HG03280 (cell line): ENCODE data around the gene DET1.
"Not testable (repeated sequence)": the region's sequence is repeated elsewhere in the genome, so short reads cannot be mapped to it uniquely, and the experiment has no call there.

ENCODE experiments used
- ATAC-seq: cut with Tn5 transposase; IDR thresholded peaks from one replicate; pipeline ENCODE4 v1.9.1; 2021; ENCODE audit warnings: mild to moderate bottlenecking, moderate library complexity; ENCODE audit not compliant: unreplicated experiment

The DET1 gene

DNA sequence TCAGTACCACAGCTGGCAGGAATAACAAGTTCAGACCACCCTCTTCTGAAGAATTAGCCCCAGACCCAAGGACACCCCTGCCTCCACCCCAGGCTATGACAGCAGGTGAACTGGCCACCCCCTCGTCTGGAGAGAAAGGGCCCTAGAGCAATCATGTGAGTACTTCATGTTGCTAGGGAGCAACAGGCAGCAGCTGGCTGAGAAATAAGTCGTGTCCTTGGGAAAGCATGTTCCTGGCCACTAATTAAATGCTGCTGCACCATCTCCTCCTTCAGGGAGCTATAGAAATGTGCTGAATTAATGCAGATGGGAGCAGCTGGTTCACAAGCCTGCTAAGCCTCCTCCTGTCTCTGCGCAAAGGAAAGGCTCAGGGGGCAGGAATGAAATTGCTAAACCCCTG lies 47.5 kb downstream of the DET1 start:
- ATAC-seq = no peak

DNA sequence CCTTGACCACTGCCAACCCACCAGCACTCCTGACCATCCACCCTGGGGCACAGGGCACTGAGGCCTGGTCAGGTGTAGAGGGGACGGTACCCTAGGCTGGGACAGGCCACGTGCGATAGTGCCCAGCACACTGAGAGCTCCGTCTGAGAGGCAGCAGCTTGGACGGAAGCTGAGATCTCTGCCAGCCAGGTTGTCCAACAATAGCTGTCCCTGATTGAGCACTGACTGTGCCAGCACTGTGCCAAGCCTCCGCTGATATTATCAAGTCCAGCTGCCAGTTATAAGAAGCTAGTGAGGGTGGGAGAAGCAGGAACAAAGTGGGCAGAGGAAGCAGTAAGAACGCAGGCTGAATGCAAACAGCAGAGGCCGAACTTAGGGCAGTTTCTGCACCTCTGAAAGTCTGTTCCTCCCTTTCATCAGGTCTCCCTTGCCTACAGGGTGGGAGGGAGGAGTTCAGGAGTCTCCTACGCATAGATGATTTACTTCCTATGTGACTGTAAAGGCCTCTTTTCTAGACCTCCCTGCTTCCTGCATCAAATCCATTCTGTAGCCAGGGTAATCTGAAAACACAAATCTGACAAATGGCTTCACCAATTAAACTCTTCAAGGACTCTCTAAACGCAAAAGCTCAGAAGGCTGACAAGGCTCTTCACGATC lies 49.2 kb downstream of the DET1 start:
- no peak for ATAC-seq

DNA sequence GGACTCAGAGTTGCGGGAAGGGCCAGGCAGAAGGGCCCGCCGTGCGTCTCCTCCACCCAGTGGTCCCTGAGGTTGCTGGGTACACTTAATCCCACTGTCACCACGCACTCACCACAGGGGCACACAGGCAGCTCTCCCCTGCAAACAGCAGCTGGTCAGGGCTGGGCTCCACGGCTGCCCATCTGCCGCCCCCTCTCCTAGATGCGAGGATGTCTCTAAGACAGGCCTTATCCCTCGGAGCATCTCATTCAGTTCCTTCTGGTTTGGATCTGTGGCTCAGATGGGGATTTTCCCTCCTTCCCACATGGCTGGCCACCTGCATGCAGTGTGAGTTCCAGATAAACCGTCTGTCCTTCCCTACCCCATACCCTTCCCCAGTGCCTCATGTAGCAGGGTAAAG lies 52.6 kb downstream of the DET1 start:
- no peak for ATAC-seq

DNA sequence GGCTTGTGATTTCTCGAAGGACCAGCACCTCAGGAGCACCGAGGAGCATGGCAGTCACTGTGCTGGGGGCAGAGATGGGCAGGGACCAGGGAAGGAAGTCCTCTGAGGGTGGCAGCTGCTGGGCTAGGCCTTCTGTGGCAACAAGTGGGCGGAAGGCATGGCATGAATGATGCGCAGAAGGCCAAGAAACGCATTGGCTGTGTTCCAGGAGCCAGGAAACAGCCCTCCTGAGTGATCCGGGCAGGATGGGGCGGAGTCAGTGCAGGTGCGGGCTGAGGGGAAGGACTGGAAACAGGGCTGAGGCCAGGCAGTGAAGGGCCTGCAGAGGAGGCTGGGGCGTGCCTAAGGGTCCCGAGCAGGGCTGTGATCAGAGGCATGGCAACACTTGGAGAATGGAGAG lies 55.3 kb downstream of the DET1 start:
- ATAC-seq = no peak

DNA sequence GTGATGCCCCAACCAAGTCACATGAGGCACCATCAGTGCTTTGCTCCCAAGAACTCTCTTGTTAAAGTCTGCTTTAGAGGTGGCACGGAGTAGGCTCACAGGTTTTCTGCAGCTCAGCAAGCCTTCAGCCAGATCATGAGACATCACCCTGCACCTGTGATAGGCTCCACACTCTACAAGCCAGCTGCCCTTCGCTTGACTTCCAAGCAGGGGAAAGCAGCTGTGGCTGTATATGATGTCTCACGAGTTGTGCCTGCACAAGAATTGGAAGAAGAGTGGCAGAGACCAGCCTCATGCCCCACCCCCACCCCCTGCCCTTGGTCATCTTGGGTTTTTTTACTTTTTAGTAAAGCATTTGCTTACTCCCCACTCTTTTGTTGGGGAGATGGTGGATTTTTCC lies 56.4 kb downstream of the DET1 start:
- ATAC-seq = no peak

DNA sequence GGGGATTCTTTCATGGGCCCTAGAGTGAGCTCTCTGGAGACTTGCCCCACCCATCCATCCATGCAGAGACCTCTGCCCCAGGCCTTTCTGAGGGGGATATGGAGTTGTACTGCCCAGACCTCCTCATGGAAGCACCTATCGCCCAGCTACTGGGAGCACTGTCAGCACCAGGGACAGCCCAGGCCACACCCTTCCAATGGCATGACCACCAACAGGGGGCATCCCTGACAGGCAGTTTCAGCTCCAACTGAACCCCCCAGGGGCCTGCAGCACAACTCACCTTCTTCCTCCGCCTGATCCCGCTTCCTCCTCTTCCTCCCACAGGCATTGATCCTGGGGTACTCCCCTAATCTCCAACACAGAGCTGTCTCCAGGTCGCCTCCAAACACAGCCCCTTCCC lies 57.2 kb downstream of the DET1 start:
- ATAC-seq = no peak

DNA sequence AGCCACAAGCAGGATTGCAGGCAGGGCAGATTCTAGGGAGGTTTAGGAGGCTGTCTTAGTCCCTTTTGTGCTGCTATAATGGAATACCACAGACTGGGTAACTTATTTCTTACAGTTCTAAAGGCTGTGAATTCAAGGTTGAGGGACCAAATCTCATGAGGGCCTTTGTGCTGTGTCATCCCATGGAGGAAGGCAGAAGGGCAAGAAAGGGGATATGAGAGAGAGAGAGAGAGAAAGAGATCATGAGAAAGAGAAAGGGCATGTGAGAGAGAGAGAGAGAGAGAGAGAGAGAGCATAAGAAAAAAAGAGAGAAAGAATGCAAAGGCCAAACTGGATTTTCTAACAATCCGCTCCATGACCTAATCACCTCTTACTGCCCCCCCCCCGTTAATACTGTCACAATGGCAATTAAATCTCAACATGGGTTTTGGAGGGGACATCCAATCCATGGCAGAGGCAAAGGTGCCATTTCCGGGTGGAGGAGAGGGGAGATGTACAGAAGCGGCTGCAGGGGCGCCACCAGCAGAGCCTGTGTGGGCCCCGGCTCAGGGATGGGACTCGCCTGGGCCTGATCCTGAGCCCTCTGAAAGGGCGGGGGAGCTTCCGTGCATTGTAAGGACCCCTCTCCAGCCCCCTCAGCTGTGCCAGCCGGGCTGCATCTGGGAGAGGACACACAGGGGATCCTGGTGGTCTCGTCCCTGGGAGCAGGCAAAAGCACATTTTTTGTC lies 58.5 kb downstream of the DET1 start:
- ATAC-seq = no peak

DNA sequence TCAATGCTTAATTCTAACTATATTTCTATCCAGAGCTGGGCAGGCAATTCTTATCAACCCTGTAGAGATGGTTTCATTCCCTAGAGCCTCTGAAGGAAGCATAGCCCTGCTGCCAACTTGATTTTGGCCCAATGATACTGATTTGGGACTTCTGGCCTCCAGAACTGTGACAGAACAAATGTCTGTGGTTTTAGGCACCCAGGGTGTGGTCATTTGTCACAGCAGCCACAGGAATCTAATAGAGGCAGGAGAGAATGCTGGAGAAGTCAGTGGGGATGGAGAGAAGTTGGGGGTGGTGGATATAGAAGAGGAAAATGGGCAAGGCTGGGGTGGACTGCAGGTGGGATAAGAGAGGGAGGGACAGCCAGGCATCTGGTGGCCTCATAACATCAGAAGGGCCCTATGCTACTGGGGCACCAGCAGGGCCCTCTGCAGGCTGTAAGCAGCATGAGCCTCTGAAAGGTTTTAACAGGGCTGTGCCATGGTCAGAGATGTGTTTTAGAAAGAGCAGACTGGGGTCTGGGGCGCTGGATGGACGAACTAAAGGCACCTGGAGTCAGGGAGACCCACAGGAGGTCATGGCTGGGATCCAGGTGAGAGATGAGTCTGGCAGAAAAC lies 59.2 kb downstream of the DET1 start:
- ATAC-seq = no peak

DNA sequence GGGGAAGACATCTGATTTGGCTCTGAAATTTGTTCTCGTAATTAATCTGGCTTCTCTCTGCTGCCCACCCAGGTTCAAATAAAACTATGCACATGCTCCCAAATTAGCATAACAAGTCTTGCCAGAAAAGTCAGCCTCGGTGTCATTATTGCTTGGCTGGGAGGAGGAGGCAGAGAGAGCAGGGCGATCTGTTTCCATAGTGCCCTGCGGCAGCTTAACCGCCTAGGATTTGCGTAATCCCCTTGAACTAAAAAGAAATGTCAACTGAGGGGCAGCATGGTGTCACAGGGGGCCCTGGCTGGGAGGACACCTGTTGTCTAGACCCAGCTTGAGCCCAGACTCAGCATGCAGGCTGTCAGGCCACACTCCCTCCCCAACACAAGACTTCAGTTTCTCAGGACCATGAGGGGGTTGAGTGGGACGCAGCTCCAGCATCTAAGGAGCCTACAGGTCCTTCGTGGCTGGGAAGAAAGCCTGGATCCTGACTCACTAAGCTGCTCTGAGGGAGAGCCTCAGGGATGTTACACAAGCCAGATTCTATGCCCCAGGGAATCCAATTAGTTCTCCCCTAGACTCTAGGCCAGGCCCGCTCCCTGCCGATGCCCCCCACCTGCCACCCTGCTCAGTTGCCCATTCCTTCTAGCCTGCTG lies 61.7 kb downstream of the DET1 start:
- ATAC-seq = no peak

DNA sequence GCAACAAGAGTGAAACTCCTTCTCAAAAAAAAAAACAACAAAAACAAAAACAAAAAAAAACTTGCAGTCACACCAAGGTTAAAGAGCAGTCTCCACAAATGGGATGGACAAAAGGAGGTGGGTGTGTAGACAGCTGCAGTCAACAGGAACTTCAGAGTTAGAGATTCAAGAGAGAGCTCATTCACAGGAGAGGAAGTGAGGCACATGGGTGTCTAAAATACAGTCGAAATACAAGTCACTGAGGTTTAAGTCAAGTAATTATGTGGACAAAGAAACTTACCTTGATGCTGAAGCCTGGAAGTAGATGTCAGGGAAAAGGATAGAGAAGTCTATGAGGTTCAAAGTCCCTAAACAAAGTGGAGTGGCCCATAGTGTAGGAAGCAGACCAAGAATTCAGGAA lies 64.2 kb downstream of the DET1 start:
- ATAC-seq = no peak

DNA sequence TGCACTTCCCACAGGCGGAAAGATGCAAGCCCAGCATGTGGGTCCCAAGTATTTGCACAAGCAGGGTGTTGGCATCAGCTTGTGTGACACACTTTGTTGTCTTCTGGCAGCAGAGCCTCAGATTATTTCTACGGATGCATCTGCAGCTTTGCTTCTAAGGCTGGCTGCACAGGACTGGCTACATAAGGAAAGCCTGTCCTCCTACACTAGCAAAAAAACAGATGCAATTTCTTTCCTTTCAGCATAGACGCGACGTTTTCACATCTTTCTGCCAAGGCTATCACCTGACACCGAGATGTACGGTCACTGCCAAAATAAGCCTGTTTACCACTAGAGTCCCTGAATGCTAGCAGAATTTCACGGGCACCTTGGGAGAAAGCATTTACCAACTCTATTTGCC lies 65.5 kb downstream of the DET1 start:
- no peak for ATAC-seq

DNA sequence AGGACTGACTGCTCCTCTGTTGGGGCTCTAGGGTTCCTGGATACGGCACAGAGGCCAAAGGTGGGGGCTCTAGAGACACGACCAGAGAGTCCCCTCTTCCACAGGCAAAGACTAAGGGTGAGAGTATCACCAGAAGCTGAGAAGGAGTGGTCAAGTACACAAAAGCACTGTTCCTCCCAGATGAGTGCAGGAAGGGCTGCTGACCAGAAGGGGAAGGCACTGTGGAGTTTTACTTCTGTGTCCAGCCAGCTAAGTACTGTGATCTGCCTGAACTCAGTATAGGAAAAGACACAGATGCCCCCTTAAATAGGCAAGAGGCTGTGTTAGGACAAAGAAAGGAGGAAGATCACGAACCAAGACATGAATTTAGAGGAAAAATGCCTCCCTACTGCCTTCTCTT lies 67.3 kb downstream of the DET1 start:
- no peak for ATAC-seq

DNA sequence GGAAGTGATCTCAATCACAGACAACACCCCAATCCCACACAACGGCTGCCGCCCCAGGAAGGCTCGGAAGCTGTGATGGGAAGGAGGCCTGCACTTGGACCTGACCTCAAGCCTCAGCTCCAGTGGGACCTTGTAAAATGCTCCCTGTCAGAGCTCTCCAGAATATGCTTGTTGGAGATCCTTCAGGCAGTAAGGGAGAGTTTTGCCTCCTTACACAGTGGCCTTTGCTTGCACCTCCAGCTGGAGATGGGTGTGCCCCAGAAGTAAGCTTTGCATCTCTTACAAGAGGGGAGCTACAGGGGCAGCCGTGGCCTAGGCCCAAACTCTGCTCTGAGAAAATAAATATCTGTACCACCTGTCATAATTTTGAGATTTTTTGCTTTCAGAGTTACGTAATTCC lies 68.6 kb downstream of the DET1 start:
- ATAC-seq = no peak

DNA sequence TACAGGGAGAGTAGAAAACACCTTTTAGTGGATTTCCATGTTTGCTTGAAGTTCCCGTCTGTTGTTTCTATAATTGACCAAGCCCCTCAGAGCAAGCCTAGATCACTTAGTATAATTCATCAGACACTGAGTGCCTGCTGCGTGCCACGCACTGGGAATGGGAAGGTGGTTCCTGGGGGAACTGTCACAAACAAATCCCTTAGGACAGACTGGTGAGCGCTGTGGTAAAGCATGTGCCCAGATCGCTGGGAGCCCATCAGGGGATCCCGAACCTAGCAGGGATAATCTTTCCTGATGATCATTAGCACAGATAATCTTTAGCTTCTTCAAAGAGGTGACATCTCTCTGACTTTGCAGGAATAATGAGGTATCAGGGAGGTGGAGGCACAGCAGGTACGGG lies 69.4 kb downstream of the DET1 start:
- ATAC-seq = no peak

DNA sequence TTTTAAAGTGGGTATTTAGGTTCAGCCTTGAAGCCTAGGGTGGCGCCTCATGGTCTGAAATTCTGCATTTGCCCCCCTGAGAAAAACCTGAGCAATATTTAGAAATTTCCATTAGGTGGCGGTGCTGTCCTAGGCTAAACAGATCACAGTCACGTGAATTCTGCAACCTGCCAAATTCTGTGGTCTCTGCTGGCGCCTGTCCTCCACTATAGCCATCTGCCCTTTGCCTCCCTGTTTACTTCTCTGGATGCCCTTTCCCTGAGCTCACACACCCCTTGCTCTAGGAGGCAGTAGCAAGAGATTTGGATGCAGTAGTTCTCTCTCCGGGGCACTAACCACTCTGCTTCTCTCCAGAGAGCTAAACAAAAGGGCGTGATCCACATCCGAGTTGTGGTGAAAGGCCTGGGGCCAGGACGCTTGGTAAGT lies 69.8 kb downstream of the DET1 start:
- no peak for ATAC-seq

DNA sequence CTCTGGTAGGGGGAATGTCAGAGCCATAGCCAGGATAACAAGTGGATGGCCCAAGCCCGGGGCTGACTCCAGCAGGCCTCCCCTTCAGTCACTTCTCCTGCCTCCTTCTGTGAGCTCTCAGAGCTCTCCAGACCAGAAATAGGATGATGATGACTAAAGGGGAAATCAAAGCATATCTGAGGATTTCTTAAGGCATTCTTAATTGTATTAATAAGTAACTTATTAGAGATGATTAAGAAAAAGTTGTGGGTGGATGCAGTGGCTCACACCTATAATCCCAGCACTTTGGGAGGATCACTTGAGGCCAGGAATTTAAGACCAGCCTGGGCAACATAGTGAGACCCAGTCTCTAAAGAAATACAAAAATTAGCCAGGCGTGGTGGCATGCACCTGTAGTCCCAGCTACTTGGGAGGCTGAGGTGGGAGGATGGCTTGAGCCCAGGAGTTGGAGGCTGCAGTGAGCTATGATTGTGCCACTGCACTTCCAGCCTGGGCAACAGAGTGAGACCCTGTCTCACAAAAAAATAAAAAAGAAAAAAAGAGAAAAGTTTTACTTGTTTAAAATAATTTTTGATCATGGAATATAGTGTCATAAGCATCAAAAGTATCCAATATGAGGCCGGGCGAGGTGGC lies 72.7 kb downstream of the DET1 start:
- ATAC-seq = not testable (repeated sequence)

DNA sequence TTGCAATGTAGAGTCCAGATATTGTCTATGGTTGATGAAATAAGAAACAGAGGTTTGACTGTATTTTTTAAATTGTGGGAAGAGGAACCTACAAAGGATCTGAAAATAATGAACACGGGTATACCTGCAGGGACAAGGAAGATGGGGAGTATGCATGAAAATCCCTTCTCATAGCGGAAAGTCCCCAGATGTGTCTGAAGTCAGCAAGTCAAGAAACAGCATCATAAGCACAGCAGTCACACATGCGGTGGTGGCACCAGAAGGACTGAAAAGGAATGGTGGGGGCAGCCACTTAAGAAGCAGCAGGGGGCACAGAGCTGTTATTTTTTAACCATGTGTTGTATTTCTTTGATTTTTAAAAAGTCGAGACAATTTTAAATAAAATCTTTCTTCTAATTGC lies 74.3 kb downstream of the DET1 start:
- ATAC-seq = no peak

DNA sequence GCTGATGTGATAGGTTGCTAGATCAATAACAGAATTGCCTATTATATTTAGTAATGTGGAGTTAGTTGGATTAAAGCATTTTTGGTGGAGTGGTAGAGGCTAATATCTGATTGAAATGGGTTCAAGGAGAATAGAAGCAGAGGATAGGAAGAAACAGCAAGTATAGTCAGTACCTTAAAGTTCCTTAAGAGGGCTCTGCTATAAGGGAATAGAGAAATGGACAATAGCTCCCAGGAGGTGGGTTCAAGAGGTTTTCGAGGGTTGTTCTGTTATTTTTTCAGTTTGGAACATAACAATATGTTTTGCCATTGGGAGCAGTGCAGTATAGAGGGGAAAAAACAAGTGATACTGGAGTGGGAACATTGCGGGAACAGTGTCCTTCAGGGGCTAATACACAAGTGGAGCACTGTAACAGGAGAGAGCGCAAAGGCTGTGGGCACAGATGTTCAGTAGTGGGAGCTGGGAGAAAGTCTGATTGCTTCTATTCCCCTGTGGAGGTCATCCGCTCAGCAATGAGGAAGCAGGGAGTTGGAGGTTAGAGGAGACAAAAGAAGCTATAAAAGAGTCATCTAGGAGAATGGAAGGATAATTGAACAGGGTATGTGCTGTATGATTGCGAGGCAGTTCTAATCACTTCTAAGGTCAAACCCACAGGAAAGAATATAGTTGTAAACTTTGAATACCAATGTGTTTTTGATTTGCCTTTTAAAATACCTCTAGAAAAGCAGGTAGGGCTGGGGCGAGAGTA lies 75.7 kb downstream of the DET1 start:
- no peak for ATAC-seq

DNA sequence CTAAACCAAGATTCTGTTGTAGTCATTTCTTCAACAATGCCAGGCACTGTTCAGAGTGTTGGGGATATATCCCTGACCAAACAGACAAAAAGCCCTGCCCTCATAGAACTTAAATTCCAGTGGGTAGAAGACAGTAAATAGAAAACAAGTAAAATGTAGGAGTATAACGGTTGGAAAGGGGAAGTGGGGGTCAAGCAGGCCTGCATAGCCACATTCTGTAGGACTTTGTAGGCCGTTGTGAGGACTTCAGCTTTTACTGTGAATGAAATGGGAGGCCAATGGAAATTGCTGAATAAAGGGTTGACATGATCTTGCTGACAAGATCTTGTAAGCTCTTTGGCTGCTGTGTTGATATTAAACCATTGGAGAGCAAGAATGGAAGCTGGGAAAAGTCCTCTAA lies 77.2 kb downstream of the DET1 start:
- ATAC-seq = no peak

DNA sequence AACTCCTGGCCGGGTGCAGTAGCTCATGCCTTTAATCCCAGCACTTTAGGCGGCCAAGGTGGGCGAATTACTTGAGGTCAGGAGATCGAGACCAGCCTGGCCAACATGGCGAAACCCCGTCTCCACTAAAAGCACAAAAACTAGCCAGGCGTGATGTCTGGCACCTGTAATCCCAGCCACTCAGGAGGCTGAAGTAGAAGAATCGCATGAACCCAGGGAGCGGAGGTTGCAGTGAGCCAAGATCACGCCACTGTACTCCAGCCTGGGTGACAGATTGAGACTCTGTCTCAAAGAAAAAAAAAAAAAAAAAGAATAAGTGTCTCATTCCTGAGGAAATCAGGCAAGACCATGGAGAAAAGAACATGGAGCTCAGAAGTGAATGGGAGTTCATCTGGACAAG lies 77.8 kb downstream of the DET1 start:
- ATAC-seq = not testable (repeated sequence)
